HepG2 (cell line): ENCODE measurements around the gene LDLRAD4. TPM values are rescaled to one million over a fixed set of nuclear protein-coding genes. Genes with fewer than 3 reads are reported as not detected.

Source experiments
- ATAC-seq: fragments of 200-7000 bp; cut with Tn5 transposase; 3 replicates; pipeline ENCODE4 v1.9.1; 2020; ENCODE audit warnings: mild to moderate bottlenecking, moderate library complexity
- BruUV-seq: library from RNA; stranded (reverse); fragments of 400-500 nt; replicated peaks from 2 replicates; lab custom pipeline; 2021; lab: Mats Ljungman, UMichigan
- CTCF ChIA-PET: fragments of 300-600 bp; formaldehyde crosslinking; extraction: SDS; loops from one replicate; lab custom pipeline; 2021; ENCODE audit warnings: low total read pairs, inconsistent platforms, low intra/inter-chr PET ratio; lab: Yijun Ruan, JAX
- POLR2A ChIA-PET: fragments of 350-600 bp; sonication (Branson Sonifier 250); formaldehyde crosslinking; loops from one replicate; lab custom pipeline; 2020; ENCODE audit warnings: antibody characterized with exemption, inconsistent platforms; lab: Yijun Ruan, JAX
- DNase-seq: peaks from one replicate; pipeline ENCODE4 v3.0.0-alpha.2; 2015; ENCODE audit warnings: low spot score
- FAIRE-seq: peaks from 3 replicates; lab custom pipeline; 2011; peaks lifted over from hg19 to GRCh38; lab: Jason Lieb, UNC
- H2AFZ ChIP-seq: one replicate; pipeline ENCODE4 v1.6.1; 2011; ENCODE audit warnings: low read length, inconsistent platforms
- H3K27ac ChIP-seq: fragments of 300-600 bp; 3 replicates; pipeline ENCODE4 v1.8.0; 2011; ENCODE audit warnings: mixed run types, mild to moderate bottlenecking, mixed read lengths, low read length, inconsistent platforms; ENCODE audit not compliant: insufficient read depth; ENCODE audit errors: extremely low read length
- H3K27me3 ChIP-seq, 2 experiments: fragments of 200-600 bp in 1 of 2; 2 replicates in 1 of 2; 3 replicates in 1 of 2; pipeline versions ENCODE4 v1.6.0 to v1.8.0; 2011; ENCODE audit warnings: low read length in 2 of 2, mild to moderate bottlenecking in 2 of 2, moderate library complexity in 2 of 2, inconsistent platforms in 1 of 2; ENCODE audit not compliant: insufficient read depth in 2 of 2, control insufficient read depth in 1 of 2
- H3K36me3 ChIP-seq, 2 experiments: fragments of 200-600 bp in 1 of 2; replicated peaks in 1 of 2; 2 replicates in 1 of 2; 3 replicates in 1 of 2; pipeline versions ENCODE4 v1.5.1 to v1.8.0; 2011; ENCODE audit warnings: low read length in 2 of 2, inconsistent platforms in 1 of 2; ENCODE audit not compliant: insufficient read depth in 2 of 2, control insufficient read depth in 1 of 2
- H3K4me1 ChIP-seq: 2 replicates; pipeline ENCODE4 v1.5.1; 2012; ENCODE audit warnings: low read length, inconsistent platforms; ENCODE audit not compliant: insufficient read depth
- H3K4me2 ChIP-seq: 2 replicates; pipeline ENCODE4 v1.6.0; 2011; ENCODE audit warnings: low read depth, low read length, inconsistent platforms
- H3K4me3 ChIP-seq, 3 experiments: fragments of 200-600 bp in 1 of 3; sonication (generic), shearing (Covaris generic) in 1 of 3; replicated peaks in 1 of 3; 2 replicates each; pipeline ENCODE4 v1.5.1; 2011 to 2016; ENCODE audit warnings: low read length in 3 of 3, inconsistent platforms in 2 of 3, low read depth in 2 of 3, mild to moderate bottlenecking in 2 of 3, control low read depth in 1 of 3, mixed read lengths in 1 of 3; ENCODE audit not compliant: insufficient read depth in 1 of 3
- H3K79me2 ChIP-seq: one replicate; pipeline ENCODE4 v1.6.1; 2011; ENCODE audit warnings: low read length, inconsistent platforms; ENCODE audit not compliant: insufficient read depth
- H3K9ac ChIP-seq: 2 replicates; pipeline ENCODE4 v1.6.0; 2011; ENCODE audit warnings: mild to moderate bottlenecking, low read depth, low read length, inconsistent platforms; ENCODE audit not compliant: insufficient read depth
- H3K9me3 ChIP-seq: 2 replicates; pipeline ENCODE4 v1.5.1; 2012; ENCODE audit warnings: mild to moderate bottlenecking, low read length
- H4K20me1 ChIP-seq: 2 replicates; pipeline ENCODE4 v1.6.0; 2011; ENCODE audit warnings: inconsistent platforms, mild to moderate bottlenecking, low read length, moderate library complexity; ENCODE audit not compliant: insufficient read depth
- CEBPB ChIP-seq: IDR thresholded peaks from 2 replicates; pipeline ENCODE4 v1.6.1; 2011; ENCODE audit warnings: low read depth, low read length, improper control_type of control experiment, borderline replicate concordance
- HMGA1 ChIP-seq: sonication (generic); formaldehyde crosslinking; conservative IDR thresholded peaks from 2 replicates; pipeline ENCODE4 v1.4.0; 2020; ENCODE audit warnings: missing genetic modification reagents
- KLF13 ChIP-seq: sonication (generic); formaldehyde crosslinking; IDR thresholded peaks from 2 replicates; pipeline ENCODE4 v1.4.0; 2020; ENCODE audit warnings: mild to moderate bottlenecking, missing genetic modification reagents
- MAFK ChIP-seq, 2 experiments: IDR thresholded peaks in 1 of 2; conservative IDR thresholded peaks in 1 of 2; 2 replicates each; pipeline ENCODE4 v1.6.1; 2011; ENCODE audit warnings: improper control_type of control experiment in 2 of 2, low read length in 2 of 2
- NCOR1 ChIP-seq: fragments of 200-600 bp; sonication (generic); IDR thresholded peaks from 2 replicates; pipeline ENCODE4 v1.7.0; 2017; ENCODE audit warnings: antibody characterized with exemption, low read length, borderline replicate concordance
- NKX3-1 ChIP-seq: sonication (generic); formaldehyde crosslinking; IDR thresholded peaks from 2 replicates; pipeline ENCODE4 v1.5.0; 2020; ENCODE audit warnings: missing genetic modification reagents
- RFX5 ChIP-seq: IDR thresholded peaks from 2 replicates; pipeline ENCODE4 v1.6.1; 2011; ENCODE audit warnings: low read depth, low read length, improper control_type of control experiment
- RFXANK ChIP-seq: IDR thresholded peaks from 2 replicates; pipeline ENCODE4 v1.6.1; 2016
- SNAI1 ChIP-seq: sonication (generic); formaldehyde crosslinking; IDR thresholded peaks from 2 replicates; pipeline ENCODE4 v1.5.0; 2020; ENCODE audit warnings: mild to moderate bottlenecking, missing genetic modification reagents, borderline replicate concordance
- SRSF4 ChIP-seq: fragments of 200-400 bp; formaldehyde crosslinking; IDR thresholded peaks from one replicate; pipeline ENCODE4 v1.6.1; 2018; ENCODE audit warnings: mild to moderate bottlenecking, low read depth, low read length, moderate library complexity; ENCODE audit not compliant: poor library complexity, severe bottlenecking
- ZFAT ChIP-seq: sonication (generic); formaldehyde crosslinking; conservative IDR thresholded peaks from 2 replicates; pipeline ENCODE4 v1.8.1; 2023; ENCODE audit warnings: missing genetic modification reagents, inconsistent platforms
- ZNF713 ChIP-seq: sonication (generic); formaldehyde crosslinking; IDR thresholded peaks from 2 replicates; pipeline ENCODE4 v1.4.0; 2020; ENCODE audit warnings: mild to moderate bottlenecking, missing genetic modification reagents
- WGBS: methylation state at CpG from one replicate; pipeline ENCODE4 v1.1.6; 2017; ENCODE audit warnings: low lambda C conversion rate; 5-methylcytosine and 5-hydroxymethylcytosine counted together
- in situ Hi-C: cut with HindIII; loops from 2 replicates; pipeline ENCODE4 v1.10.0; 2017; ENCODE audit warnings: low pct_unique_long_range_greater_than_20kb; ENCODE audit not compliant: extremely low pct_ligation_motif_present
- intact Hi-C: fragments of 100-400 bp; cut with micrococcal nuclease; formaldehyde crosslinking; loops from one replicate; pipeline ENCODE4 v1.10.0; 2022; ENCODE audit not compliant: unreplicated experiment
- polyA plus RNA-seq, 8 experiments: library from polyadenylated mRNA; depleted of rRNA in 3 of 8; stranded (reverse) in 7 of 8; unstranded in 1 of 8; fragments of >200 nt; fragmentation: Illumina TruSeq in 4 of 8; extraction: Trizol in 4 of 8; gene quantifications; 2 replicates each; pipeline versions ENCODE4 v1.2.1 to v1.2.3, GENCODE V29; 2011 to 2016; ENCODE audit warnings: low read depth in 4 of 8, missing spikeins in 1 of 8, mixed read lengths in 1 of 8; ENCODE audit not compliant: insufficient read depth in 1 of 8
- total RNA-seq, 5 experiments: library from RNA; depleted of rRNA; stranded (reverse); fragments of >200 nt; fragmentation: Illumina TruSeq; extraction: Trizol; gene quantifications; 2 replicates each; pipeline ENCODE4 v1.2.3, GENCODE V29; 2016; ENCODE audit warnings: low read depth in 1 of 5
- TF ChIP-seq, protein P1 (sequence below): IDR thresholded peaks from 2 replicates; pipeline ENCODE4 v1.6.1; 2018; ENCODE audit warnings: missing genetic modification reagents

LDLRAD4 gene
- total and polyA plus RNA-seq, 2 of the 13 experiments (the other 11 are each of a cell fraction or from before 2014, with no cell fraction given): 13.6 to 20.9 TPM

GRCh38 chr18:13194239-13194638, 24.3 kb upstream of the LDLRAD4 start:
- POLR2A ChIA-PET: no interaction called here
- no peaks in the 10 kb centered on the region for H4K20me1 ChIP-seq
- BruUV-seq: no TSS peak
- ATAC-seq: no peak
- peaks cover 12% of the 10 kb centered on the region for H3K4me1 ChIP-seq
- no peak overlapping the region for H2AFZ ChIP-seq
- in situ Hi-C loops: no loop called here
- no peak overlapping the region for H3K27ac ChIP-seq
- no peaks in the 10 kb centered on the region; a peak in 2 of 5 replicates for H3K27me3 ChIP-seq
- no peak overlapping the region for H3K9ac ChIP-seq
- no peaks in the 10 kb centered on the region for H3K36me3 ChIP-seq
- CTCF ChIA-PET: no interaction called here
- no peak for TF ChIP-seq SNAI1 (CRISPR knock-in tag)
- no peak for TF ChIP-seq NKX3-1 (CRISPR knock-in tag)
- TF ChIP-seq MAFK (conservative IDR thresholded peaks at IDR 0.05 in 1 of 2, IDR thresholded peaks at IDR 0.05 in 1 of 2; ENCODE audit: low read length in 2 of 2): 0 out of 4 replicates have a peak, but pooled peaks of 1 of the 2 experiments have one; percentile 7
- TF ChIP-seq, protein P1, sequence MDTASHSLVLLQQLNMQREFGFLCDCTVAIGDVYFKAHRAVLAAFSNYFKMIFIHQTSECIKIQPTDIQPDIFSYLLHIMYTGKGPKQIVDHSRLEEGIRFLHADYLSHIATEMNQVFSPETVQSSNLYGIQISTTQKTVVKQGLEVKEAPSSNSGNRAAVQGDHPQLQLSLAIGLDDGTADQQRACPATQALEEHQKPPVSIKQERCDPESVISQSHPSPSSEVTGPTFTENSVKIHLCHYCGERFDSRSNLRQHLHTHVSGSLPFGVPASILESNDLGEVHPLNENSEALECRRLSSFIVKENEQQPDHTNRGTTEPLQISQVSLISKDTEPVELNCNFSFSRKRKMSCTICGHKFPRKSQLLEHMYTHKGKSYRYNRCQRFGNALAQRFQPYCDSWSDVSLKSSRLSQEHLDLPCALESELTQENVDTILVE: no peak
- peak; percentile 89; the same call in 1 of the 2 replicates for TF ChIP-seq RFXANK (CRISPR knock-in tag)
- peak; percentile 97 for TF ChIP-seq RFX5
- TF ChIP-seq HMGA1 (CRISPR knock-in tag): no peak
- TF ChIP-seq, all 625 proteins: peak for 3
- Histone ChIP-seq H3K4me2 (no peak overlapping the region), H3K79me2 (no peaks in the 10 kb centered on the region), H3K4me3 (no peak overlapping the region), H3K9me3 (peaks cover 5% of the 10 kb centered on the region)
- 35% methylated on average over 2 of the region's 2 CpGs for WGBS
- no peak for DNase-seq
- FAIRE-seq: no peak
- intact Hi-C loops: no loop called here

GRCh38 chr18:13198701-13199100, 19.9 kb upstream of the LDLRAD4 start:
- intact Hi-C loops: no loop called here
- Histone ChIP-seq H3K79me2 (no peaks in the 10 kb centered on the region), H3K4me2 (no peak overlapping the region), H3K4me1 (peaks cover 12% of the 10 kb centered on the region; the same call in 1 of the 2 replicates), H3K9ac (no peak overlapping the region), H3K27me3 (peaks cover 0 to 1% of the 10 kb centered on the region in 2 experiments; a peak in 3 of 5 replicates), H4K20me1 (no peaks in the 10 kb centered on the region), H3K27ac (no peak overlapping the region), H3K9me3 (peaks cover 8% of the 10 kb centered on the region), H3K4me3 (no peak overlapping the region), H2AFZ (no peak overlapping the region), H3K36me3 (no peaks in the 10 kb centered on the region)
- POLR2A ChIA-PET: no interaction called here
- BruUV-seq: no TSS peak
- TF ChIP-seq KLF13 (CRISPR knock-in tag) (no peak), CEBPB (0 out of 2 replicates have a peak, but pooled peaks have one; percentile 6), NCOR1 (no peak), SRSF4 (no peak), ZFAT (CRISPR knock-in tag) (no peak), ZNF713 (no peak)
- WGBS: 31% methylated on average over 2 of the region's 2 CpGs
- DNase-seq (no peak), ATAC-seq (no peak), FAIRE-seq (no peak)
- in situ Hi-C loops: no loop called here
- CTCF ChIA-PET: no interaction called here
